GM23248 (cell line): ENCODE data around the gene RASAL2.

Experiments used
- EZH2 ChIP-seq: fragments of 200-600 bp; sonication (generic); IDR thresholded peaks from 2 replicates; pipeline ENCODE4 v1.6.1; 2018; ENCODE audit warnings: antibody characterized with exemption, mild to moderate bottlenecking; ENCODE audit not compliant: insufficient read depth, poor library complexity, severe bottlenecking
- EZH2phosphoT487 ChIP-seq: fragments of 200-600 bp; sonication (generic); IDR thresholded peaks from 2 replicates; pipeline ENCODE4 v1.6.1; 2018; ENCODE audit warnings: antibody characterized with exemption, moderate library complexity, mild to moderate bottlenecking, low read depth; ENCODE audit not compliant: insufficient read depth

DNA sequence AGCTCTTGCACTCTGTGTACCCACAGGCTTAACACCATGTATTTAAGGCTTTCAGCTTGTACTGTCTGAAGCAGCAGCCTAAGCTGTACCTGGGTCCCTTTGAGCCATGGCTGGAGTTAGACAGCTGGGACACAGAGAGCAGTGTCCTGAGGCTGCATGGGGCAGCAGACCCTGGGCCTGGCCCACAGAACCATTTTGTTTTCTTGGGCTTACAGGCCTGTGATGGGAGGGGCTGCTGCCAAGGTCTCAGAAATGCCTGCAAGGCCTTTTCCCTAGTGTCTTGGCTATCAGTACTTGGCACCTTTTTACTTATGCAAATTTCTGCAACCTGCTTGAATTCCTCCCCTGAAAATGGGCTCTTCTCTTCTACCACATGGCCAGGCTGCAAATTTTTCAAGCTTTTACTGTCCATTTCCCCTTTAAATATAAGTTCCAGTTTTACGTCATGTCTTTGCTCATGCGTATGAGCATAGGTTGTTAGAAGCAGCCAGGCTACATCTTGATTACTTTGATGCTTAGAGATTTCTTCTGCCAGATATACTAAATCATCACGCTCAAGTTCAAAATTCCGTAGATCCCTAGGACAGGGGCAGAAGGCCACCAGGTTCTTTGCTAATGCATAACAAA is 259.0 kb downstream of the RASAL2 start:
- TF ChIP-seq EZH2 (no peak), EZH2phosphoT487 (no peak)
